Islet precursor cell (in vitro differentiated cells): Measurements from ENCODE around the gene C22orf15.

Experiments used
- DNase-seq: peaks from one replicate; pipeline ENCODE4 v3.0.0-alpha.2; 2018

The C22orf15 gene

DNA sequence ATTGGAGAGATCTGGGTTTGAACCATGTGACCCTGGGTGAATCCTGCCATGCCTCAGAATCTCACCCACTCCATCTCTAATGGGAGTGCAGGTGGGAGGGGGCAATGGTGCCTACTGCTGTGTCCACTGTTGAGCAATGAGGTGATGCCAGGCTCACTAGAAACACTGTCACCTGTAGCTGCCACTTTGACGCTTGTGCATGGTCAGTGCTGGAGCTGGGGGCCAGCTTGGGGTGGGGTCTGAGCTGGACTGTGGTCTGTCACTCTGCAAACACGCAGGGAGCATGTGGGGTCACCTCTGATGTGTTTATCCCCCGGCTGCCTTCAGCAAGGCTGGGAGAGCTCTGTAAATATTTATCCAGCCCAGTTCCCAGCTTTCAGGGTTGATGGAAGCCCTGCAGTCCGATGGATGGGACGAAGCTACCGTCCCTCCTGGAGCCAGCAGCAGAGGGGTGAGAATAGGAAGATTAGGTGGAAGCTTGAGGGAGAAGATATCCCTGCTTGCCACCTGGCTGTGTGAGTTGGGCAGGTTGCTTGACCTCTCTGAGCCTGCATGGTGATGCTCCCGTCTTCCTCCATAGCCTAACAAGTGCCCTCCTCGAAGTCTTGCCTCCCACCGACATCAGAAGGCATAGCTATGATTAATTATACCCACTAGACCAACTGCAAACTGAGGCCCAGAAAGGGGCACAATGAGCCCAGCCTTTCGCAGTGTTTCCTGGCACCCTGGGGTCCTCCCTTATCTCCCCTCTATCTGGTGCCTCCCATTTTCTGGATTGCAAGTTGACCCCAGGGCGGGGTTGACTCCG is 11.5 kb downstream of the C22orf15 start:
- no peak for DNase-seq

DNA sequence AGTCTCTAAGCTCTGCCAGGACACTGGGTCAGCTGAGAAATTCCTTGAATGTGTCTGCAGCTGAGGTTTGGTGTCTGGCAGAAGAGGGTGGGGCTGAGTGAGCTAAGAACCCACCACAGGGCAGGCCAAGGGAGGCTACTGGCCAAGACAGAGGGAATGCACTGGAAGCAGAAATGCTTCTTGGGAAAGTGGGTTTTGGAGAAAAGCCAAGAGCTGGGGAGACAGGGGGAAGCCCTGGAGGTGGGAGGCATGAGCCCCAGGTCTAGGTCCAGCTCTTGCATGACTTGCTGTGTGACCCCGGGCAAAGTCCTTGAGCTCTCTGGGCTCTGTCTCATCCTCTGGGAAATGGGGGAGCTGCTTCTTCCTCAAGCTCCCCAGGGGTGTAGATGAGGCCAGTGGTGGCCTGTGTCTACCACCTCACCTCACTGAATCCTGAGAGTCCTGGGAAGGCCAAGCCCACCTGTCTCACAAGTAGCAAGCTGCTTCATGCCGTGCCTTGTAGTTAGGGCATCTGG is 12.2 kb downstream of the C22orf15 start:
- DNase-seq, result peak; percentile 93

DNA sequence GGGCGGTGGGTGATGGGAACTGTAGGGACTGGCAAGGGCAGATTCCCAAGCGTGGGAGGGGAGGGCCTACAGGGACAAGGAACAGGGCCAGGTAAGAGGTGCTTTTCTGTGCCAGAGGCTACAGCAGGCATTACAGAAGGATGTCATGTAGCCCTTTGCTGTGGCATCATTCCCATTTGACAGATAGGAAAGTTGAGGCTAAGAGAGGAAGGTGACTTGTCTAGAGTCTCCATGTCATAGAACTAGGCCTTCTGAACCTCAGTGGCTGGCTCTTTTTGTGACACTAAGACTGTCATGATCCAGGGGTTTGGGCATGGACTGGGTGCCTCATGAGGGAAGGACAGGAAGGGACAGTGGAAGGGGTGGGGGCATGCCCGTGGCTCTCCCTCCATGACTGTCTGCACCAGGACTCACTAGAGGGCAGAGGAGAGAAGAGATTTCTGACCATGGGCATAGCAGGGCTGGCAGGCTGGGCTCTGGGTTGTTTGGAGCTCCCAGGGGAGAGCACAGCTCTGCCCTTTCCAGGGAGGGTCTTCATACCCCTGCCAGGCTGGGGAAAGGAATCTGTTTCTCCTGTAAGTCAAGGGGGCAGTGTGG is 13.1 kb downstream of the C22orf15 start:
- DNase-seq, result no peak

DNA sequence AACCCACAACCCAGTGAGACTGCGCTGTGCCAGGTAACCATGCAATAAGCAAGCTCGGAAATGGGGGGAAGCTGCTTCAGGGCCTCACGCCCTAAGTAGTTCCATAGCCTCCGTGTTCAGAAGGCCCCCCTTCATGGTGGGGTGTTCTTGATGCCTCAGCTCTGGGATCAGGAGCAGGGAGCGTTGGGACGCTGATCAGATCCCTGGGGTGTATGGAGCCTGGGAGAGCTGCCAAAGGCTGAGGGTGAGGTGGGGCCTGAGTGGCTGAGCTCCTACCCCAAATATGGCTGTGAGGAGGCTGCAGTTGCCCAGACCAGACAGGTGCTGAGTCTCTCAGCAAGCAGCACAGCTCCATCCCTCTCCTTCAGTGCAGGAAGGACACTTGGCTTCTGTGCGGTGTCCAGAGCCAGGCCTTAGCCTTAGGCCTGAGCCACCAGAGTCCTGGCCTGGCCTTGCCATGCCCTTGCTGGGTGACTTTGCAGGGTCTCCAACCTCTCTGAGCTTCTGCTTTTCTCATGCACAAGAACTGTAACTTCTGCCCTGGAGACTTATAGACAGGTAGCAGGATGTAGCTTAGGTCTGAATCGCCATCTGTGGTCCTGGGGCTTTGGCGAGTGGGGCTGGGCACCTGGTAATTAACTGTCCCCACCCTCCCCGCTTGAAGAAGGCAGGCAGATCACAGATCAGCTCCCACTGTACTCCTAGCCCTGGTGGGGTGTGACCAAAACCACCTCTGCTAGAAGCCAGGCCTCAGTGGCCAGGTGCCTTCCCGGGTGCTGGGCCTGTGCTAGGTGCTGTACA is 15.2 kb downstream of the C22orf15 start:
- no peak for DNase-seq

DNA sequence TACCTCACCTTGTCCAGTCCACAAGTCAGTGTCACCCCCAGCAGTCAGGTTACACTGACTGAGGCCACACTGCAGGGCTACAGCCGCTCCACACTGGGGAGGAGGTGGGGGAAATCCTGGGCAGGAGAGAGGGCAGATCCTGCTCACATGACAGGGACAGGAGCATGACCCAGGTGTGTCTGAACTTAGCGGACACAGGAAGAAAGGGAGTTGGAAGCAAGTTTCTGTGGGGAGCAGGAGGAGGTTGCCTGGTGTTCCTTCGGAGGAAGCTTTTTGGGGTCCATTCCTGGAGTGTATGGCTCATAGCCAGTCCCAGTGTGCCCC is 15.7 kb downstream of the C22orf15 start:
- DNase-seq, result no peak

DNA sequence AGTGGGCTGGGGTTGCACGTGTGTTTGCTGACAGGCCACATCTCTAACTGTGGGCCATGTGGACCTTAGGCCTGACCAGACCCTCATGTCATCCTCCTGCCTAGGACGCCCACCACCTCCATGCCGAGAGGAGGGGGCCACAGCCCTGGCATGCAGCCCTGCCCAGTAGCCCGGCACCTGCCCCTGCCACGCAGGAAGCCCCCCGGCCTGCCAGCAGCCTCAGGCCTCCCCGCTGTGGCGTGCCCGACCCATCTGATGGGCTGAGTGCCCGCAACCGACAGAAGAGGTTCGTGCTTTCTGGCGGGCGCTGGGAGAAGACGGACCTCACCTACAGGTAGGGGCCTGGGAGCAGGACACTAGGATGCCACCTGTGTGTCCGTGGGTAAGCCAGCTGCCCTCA is 16.3 kb downstream of the C22orf15 start:
- DNase-seq, result no peak

DNA sequence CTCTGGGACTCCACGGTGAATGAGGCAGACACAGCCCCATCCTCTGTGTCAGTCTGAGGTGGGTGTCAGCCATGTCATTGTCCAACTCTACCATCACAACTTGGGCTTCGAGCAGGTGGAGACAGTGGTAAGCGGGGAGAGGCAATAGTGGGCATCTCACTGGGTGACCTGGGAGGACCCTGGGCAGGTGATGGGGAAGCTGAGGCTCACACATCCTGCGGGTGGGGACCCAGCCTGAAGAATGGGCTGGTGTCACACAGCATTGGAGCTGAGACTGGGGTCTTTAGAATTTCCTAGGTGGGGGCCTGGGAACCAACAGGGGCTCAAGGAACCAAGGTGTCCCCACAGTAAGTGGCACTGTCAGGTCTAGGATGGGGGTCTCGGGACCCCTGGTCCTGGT is 16.9 kb downstream of the C22orf15 start:
- no peak for DNase-seq

DNA sequence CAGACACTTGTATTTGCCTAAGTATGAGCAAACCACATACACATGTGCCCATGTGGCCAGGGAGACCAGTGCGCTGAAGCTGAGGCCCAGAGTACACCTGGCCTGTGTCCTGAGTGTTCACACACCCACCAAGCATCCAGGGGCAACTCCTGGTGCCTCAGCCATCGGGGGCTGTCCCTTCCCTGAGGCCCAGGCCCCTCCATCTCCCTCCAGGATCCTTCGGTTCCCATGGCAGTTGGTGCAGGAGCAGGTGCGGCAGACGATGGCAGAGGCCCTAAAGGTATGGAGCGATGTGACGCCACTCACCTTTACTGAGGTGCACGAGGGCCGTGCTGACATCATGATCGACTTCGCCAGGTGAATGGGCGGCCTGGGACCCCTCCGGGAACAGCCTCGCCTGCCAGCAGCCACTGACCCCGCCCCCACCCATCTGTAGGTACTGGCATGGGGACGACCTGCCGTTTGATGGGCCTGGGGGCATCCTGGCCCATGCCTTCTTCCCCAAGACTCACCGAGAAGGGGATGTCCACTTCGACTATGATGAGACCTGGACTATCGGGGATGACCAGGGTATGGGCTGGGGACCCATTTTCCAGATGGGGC is 17.5 kb downstream of the C22orf15 start:
- DNase-seq, result no peak

DNA sequence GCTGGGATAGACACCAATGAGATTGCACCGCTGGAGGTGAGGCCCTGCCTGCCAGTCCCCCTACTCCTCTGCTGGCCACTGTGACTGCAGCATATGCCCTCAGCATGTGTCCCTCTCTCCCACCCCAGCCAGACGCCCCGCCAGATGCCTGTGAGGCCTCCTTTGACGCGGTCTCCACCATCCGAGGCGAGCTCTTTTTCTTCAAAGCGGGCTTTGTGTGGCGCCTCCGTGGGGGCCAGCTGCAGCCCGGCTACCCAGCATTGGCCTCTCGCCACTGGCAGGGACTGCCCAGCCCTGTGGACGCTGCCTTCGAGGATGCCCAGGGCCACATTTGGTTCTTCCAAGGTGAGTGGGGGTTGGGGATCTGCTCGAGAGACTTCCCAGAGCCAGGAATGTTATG is 18.3 kb downstream of the C22orf15 start:
- DNase-seq, result no peak

DNA sequence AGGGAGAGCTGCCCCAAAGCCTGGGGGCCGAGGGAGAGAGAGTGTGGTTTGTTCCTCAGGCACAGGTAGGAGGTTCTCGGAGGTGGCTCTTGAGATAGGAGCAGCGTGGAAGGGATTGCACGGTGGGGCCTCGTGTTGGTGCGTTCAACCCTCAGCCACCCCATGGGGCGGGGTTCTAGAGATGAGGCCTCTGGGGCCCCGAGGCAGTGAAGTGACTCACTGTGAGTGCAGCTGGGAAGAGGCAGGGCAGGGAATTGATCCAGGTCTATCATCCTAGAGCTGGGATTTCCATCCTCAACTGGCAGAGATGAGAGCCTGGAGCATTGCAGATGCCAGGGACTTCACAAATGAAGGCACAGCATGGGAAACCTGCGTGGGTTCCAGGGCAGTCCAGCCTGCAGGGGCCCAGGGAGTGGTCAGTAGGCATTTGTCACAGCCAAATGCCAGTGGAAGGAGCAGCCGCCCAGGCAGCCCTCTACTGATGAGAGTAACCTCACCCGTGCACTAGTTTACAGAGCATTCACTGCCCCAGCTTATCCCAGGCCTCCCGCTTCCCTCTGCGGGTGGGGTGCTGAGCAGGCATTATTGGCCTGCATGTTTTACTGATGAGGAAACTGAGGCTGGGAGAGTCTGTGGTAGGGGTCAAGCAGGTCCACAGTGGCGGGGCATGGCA is 18.9 kb downstream of the C22orf15 start:
- peak; percentile 76 for DNase-seq

DNA sequence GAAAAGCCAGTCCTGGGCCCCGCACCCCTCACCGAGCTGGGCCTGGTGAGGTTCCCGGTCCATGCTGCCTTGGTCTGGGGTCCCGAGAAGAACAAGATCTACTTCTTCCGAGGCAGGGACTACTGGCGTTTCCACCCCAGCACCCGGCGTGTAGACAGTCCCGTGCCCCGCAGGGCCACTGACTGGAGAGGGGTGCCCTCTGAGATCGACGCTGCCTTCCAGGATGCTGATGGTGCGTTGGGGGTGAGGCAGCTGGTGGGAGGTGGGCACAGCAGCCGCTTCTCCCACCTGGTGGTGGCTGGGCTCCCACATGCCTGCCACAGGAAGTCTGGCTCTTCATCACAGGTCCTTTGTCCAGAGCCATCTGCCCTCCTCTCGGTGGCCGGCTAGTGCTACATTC is 19.5 kb downstream of the C22orf15 start:
- no peak for DNase-seq

DNA sequence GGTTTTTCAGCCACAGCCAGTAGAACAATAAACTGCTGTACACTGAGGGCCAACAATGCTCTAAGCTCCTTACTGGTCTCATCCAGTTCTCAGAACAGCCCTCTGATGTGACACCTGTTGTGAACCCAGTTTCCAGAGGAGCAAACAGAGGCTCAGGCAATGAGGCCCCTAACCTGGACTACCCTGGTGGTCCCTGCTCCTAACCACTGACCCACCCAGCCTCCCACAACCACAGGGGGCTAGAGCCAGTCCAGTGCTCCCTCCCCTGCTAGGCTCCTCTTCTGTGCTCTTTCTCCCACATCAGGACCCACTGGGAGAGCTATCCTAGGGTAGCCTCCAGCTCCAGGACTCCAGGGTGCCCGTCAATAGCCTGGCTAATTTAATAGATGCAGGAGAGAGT is 19.9 kb downstream of the C22orf15 start:
- no peak for DNase-seq

DNA sequence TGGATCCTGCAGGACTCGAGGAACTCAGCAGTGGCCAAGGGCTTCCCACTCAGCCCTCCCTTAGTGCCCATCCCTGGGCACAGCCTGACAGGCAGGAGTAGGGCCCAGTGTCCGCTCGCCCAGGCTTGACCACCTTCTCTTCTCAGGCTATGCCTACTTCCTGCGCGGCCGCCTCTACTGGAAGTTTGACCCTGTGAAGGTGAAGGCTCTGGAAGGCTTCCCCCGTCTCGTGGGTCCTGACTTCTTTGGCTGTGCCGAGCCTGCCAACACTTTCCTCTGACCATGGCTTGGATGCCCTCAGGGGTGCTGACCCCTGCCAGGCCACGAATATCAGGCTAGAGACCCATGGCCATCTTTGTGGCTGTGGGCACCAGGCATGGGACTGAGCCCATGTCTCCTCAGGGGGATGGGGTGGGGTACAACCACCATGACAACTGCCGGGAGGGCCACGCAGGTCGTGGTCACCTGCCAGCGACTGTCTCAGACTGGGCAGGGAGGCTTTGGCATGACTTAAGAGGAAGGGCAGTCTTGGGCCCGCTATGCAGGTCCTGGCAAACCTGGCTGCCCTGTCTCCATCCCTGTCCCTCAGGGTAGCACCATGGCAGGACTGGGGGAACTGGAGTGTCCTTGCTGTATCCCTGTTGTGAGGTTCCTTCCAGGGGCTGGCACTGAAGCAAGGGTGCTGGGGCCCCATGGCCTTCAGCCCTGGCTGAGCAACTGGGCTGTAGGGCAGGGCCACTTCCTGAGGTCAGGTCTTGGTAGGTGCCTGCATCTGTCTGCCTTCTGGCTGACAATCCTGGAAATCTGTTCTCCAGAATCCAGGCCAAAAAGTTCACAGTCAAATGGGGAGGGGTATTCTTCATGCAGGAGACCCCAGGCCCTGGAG is 20.7 kb downstream of the C22orf15 start:
- DNase-seq, result no peak

DNA sequence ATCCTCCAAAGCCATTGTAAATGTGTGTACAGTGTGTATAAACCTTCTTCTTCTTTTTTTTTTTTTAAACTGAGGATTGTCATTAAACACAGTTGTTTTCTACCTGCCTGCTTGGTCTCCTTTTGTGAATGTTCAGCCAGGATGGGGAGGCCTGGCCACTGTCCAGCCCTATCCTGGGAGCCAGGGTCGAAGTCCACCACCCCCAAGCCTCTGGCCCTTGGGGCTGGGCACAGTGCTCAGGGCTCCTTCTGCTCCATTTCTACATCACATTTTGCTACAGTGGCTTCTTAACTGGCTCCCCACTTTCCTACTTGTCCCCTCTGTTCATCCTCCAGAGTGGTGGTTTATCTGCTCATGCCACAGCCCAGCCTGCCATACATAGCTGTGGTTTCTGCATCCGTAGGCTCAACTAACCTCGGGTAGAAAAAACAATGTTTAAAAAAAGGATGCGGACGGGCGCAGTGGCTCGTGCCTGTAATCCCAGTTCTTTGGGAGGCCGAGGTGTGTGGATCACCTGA is 21.5 kb downstream of the C22orf15 start:
- DNase-seq, result no peak

DNA sequence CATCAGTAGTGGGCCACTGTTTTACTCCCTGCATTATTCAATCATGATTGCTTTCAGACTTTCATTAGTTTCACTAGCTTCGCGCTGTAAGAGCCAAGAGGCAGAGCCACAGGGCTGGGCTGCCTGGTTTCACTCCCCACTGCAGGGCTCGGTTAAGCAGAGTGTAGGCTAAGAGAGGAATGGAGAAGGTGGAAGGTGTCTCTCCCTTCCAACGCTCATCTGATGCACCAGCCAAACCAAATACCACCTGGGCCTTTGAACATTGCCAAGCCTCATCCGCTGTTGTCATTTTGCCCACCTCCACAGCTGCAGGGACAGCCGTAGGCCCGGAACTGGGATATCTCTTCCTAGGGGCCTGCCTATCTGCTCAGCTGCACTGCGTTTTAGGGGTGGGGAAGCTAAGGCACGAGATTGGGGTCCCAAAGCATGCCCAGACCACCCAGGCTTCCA is 23.5 kb downstream of the C22orf15 start:
- no peak for DNase-seq

DNA sequence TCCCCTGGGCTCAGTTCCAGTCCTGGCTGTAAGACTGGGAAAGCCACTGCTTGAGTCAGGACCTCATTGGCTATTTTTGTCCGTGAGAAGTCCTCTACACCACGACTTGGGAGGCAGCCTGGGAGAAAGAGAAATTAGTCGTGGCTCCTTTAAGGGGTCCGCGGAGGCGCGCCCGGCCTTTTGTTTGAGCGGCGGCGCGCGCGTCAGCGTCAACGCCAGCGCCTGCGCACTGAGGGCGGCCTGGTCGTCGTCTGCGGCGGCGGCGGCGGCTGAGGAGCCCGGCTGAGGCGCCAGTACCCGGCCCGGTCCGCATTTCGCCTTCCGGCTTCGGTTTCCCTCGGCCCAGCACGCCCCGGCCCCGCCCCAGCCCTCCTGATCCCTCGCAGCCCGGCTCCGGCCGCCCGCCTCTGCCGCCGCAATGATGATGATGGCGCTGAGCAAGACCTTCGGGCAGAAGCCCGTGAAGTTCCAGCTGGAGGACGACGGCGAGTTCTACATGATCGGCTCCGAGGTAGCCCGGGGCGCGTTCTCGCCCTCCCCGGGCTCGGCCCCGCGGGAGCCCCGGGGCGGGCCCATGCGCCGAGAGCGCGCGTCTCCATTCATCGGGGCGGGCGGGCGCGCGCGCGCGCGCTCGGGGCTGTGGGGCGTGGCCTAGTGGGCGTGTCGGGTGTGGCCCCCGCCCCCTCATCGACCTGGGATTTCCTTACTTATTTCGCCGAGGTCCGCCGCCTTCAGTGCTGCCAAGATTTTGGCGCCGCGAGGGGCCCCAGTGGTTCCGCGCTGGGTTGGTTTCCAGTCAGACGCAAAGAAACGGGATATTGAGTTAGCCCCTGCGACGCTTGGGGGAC is 24.2 kb downstream of the C22orf15 start, which contains the start of gene SMARCB1:
Gene SMARCB1, plus strand, starts transcription at position 215 of the 848 bp plus-strand sequence. Its CDS starts 204 bp downstream, at position 419.
- peak; percentile 92 for DNase-seq

DNA sequence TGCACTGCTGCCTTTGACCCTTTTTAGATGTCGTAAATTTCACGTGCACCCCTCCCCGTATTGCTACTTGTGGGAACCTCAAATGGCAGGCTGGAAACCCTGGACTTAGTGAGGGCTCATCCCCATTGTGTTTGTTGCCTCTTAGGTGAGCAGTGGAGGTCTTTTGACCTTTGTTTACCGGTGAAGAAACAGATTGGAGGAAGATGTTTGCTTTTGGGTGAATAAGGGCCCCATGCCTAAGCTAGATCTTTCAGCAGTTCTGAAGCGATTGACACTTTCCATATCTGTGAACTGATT is 24.8 kb downstream of the C22orf15 start:
- DNase-seq, result no peak

DNA sequence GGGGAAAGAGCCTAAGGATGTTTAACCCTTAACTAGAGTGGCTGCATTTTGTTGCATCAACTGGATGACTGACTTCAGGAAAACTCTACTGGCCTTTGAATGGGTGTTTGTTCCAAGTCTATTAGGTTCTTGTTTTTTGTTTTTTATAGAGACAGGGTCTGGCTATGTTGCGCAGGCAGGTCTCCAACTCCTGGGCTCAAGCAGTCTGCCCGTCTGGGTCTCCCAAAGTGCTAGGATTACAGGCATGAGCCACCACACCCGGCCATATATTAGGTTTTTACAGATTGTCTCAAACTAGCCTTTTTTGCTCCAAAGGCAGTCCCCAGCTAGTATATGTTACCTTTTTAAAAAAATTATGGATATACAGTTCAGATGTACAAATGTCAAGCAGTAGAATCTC is 25.1 kb downstream of the C22orf15 start:
- peak; percentile 24 for DNase-seq

DNA sequence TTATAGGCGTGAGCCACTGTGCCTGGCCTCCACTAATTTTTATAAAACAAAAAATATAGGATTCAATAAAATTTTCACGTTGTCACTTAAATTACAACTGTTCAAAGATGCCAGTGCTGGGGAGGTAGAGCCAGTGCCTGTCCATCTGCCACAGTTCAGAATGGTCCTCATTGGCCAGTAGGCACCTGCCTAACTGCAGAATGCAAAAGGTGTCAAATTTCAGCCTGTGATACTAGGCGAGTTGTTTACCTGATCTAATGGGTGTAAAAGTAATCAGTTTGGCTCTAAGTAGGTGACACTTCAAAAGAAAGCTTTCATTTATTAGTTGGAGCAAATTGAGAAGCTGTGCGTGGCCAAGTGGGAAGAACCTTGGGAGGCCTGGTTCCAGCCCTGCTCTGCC is 26.3 kb downstream of the C22orf15 start:
- DNase-seq, result peak; percentile 29

DNA sequence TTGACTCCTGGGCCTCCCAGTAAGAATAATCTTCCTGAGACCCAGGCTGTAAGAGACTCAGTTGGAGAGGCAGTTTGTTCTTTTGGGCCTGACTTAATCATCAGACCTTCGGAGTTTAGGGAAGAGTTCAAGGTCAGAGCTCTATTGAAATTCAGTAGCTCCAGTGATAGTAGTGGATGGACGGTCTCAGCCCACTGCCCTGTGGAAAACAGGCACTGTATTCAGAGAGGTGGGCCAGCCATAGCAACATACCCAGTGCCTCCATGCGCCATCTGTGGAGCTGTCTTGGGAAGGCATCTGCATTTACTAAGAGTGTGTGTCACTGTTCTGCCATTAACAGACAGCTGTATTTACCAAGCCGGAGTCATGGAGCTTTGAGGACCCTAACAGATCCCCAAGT is 26.8 kb downstream of the C22orf15 start:
- peak; percentile 62 for DNase-seq
